Activated CD4-positive, alpha-beta T cell treated with anti-CD3 and anti-CD28 coated beads for 48 hours (primary cell): Measurements from ENCODE around the gene UFSP2.

Experiments
- DNase-seq: peaks from one replicate; pipeline ENCODE4 v3.0.0-alpha.2; 2020

UFSP2 gene

GRCh38 chr4:185426960-185427688 lies 1.4 kb upstream of the UFSP2 start:
- no peak for DNase-seq

- DNase-seq: no peak
Measured at GRCh38 chr4:185424905-185425646, 688 bp downstream of the UFSP2 start.

DNA sequence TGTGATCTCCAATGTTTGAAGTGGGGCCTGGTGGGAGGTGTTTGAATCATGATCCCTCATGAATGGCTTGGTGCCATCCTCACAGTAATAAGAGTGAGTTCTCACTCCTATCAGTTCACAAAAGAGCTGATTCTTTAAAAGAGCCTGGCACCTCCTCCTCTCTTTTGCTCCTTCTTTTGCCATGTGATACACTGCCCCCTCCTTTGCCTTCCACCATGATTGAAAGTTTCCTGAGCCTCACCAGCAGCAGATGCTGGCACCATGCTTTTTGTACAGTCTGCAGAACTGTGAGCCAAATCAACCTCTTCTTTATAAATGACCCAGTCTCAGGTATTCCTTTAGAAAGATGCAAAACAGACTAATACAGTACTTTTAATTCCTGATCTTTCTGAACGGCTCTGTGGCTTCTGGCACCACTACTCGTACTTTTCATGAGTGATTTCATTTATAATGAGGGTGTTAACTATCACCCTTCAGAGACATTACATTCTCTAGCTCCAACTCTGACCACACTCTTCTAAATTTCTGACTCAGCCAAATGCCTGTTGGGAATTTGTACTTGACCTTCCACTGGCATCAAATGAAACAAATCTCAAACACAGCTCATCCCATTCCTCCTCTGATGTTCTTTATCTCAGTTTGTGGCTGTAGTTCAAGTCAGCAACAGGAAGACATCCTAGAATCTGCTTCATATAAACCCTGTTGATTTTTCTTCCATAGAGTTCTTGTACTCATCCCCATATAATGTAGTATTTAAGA lies 4.2 kb downstream of the UFSP2 start:
- no peak for DNase-seq

- no peak for DNase-seq
Measured at GRCh38 chr4:185416955-185417354, 8.8 kb downstream of the UFSP2 start.

DNA sequence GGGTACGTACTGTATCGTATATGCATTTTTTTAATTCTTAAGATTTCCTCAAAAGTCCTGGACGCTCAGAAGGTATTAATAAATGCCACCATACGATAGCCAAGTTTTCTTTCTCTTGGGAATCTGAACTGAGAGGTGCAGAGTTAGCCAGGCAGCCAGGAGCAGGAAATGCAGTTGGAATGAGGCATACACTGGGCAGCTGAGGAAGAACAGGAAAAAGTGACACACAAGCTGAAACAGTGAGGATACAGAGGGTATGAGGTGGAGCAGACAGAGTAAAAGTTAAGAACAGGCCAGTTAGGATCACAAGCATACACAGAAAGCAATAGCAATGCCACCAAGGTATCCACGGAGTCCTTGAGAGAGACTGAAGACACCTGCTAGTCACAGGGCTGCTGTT lies 13.4 kb downstream of the UFSP2 start:
- no peak for DNase-seq

- no peak for DNase-seq
Measured at GRCh38 chr4:185411849-185412248, 13.9 kb downstream of the UFSP2 start.

GRCh38 chr4:185408432-185408831 lies 17.3 kb downstream of the UFSP2 start:
- no peak for DNase-seq

- DNase-seq: no peak
Measured at GRCh38 chr4:185405296-185405999, 20.3 kb downstream of the UFSP2 start.

- no peak for DNase-seq
Measured at GRCh38 chr4:185404031-185404430, 21.7 kb downstream of the UFSP2 start.

DNA sequence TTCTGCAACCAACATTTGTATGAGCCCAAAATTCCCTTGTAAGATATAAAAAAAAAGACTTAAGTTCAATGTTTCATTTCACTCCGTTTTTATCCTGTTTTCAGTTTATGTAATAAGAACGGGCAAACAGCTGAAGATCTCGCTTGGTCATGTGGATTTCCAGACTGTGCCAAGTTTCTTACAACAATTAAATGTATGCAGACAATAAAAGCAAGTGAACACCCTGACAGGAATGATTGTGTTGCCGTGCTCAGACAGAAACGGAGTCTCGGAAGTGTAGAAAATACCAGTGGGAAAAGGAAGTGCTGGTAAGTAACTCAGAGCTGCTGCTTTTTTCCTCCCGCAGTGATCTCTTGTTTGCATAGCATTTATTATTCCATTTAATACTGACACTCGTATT lies 26.3 kb downstream of the UFSP2 start:
- DNase-seq: no peak

GRCh38 chr4:185398618-185399017 lies 27.1 kb downstream of the UFSP2 start:
- no peak for DNase-seq

DNA sequence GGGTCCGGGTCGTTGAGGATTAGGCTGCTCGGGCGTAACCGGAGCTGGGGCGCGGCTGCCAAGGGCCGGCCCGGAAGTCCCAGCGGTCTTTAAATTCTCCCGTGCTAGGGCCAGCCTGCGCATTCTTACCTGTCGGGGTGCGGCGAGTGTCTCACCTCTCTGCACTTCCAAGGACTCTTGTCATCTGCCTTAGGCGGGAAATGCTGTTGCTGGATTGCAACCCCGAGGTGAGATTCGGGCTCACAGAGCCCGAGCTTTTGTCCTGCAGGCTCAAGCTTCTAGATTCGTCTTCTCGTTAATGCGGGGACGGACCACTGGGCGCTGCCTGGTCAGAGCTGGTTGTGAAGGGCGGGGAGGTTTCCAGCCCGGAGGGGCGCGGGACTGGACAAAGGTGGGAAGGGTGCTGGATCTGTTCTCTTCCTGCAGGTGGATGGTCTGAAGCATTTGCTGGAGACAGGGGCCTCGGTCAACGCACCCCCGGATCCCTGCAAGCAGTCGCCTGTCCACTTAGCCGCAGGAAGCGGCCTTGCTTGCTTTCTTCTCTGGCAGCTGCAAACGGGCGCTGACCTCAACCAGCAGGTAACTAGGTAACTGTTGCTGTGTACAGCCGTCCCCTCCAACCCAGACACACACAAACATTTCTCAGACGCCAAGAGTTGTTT lies 28.9 kb downstream of the UFSP2 start, which contains the start of gene ANKRD37:
Gene ANKRD37, plus strand, starts transcription at position 118 of the 662 bp plus-strand sequence. Its CDS starts 83 bp downstream, at position 201.
- no peak for DNase-seq

DNA sequence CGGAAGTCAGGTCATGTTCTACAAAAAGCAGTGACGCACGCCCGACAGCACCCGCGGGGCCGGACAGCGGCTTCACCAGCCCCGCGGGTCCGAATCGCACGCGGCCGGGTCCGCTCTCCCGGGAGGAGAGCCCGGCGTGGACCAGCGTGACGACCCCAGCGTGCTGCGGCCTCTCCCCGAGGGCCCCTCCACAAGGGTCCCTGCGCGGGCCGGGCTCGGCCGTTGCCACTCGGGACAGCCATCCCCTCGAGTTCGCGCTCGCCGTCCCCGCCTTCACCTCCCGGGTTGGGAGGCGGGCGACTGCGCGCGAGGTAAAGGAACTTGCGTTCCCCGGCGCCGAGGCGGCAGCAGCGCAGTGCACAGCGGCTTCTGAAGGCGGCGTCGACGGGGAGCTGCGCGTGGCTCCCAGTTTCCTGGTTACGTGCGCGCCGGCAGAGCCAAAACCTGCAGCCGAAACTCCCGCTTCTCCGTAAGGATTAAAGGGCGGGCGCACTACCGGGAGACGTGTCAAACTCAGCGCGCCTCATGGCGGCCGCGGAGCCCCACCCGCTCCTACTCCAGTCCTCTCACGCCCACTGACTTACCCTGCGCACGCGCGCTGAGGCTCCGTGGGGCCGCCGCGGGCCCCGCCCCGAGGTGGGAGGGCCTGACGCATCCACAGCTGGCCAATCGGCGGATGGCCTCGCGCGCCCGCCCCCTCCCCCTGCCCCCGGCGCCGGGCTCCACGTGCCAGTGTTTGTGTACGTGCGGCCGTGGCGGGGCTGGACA lies 29.6 kb downstream of the UFSP2 start:
- DNase-seq: peak; percentile 97

- DNase-seq: no peak
Measured at GRCh38 chr4:185395238-185395955, 30.4 kb downstream of the UFSP2 start, which contains the start of gene LRP2BP. TSS of gene LRP2BP (minus strand) at chr4:185395924. CDS start at chr4:185378186, 17,738 bp downstream.

DNA sequence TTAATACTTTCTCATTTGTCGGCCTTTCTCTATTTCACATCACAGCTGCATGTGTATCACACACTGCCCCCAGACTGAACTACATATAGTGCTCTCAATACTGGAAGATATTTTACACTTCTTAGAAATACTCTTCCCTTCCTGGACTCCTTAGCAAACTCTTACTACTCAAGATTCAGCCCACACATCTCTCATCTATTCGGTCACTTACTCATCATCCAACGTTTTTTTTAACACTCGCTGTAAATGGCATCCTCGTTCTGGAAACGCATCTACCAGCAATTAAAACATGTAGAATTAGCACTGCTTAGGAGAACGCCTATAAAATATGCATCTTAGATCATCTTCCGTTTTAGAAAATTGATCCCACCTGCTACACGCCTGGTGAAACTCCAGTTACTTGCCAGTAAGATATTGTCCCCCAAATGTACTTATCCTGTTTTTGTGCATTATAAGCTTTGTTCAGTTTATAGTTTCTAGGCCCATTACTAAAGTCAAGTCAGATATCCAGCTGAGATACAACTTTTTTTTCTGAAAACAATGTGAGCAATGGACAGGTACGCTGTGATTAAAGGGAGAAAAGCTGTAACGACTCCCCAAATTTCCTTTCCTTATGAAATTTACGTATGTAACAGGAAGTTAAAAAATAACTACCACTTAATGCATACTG lies 31.1 kb downstream of the UFSP2 start:
- DNase-seq: no peak

DNA sequence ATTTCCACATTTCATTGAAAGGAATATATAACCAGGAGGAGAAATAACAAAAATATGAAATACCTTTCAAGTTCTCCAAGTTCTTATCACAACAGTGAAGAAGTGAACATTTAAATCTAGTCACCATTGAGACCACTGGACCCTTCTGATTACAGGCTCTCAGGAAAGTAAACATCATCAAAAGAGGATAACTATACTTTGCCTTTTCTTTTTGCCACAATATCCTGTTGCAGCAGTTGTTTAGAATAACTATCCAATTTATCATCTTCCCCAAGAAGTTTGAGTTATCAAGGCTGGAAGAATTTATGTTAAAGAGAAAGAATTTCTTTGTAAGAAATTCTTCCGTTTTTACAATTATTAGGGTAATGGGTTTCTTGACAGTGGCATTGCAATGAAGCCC lies 33.6 kb downstream of the UFSP2 start:
- no peak for DNase-seq

- DNase-seq: no peak
Measured at GRCh38 chr4:185390941-185391340, 34.8 kb downstream of the UFSP2 start.

- DNase-seq: no peak
Measured at GRCh38 chr4:185387957-185388356, 37.8 kb downstream of the UFSP2 start.

DNA sequence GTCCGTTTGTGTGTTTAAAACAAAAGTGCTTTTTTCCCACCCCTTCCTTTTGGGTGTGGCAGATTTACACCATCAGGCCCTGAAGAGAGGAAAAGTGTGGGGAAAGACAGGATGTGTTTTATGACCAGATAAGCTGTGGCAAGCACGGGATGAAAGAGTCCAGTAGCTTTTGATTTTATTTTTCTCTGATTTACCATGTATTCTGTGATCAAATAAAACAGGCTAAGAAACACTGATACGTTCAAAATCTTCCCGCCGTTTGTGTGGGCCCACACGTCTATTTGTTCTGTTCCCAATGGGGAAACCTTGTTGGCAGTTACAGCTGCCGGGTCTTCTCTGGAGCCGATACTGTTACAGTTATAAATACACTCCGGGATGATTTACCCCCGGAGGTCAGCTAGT lies 40.8 kb downstream of the UFSP2 start:
- no peak for DNase-seq

- no peak for DNase-seq
Measured at GRCh38 chr4:185384061-185384460, 41.7 kb downstream of the UFSP2 start.
